Measurements from ENCODE around the gene SLC2A9.

DNA sequence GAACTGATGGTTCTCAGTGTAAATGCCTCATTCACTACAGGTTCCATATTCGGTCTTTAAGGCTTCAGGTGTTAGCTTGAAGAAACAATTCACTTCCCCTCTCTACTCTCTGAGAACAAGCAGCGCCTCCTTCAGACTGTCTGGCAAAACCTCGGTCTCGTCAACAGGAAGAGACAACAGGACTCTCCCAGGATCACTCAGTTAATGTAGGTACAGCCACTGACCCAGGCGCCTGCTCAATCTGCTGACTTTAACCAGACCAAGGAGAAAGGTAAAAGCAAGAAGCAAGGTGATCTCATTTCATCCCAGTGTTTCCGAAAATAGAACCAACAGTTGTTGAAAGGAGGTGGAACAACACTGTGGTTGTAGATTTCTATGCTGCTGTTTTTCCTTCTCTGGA, 102.2 kb downstream of the SLC2A9 start:
- TF ChIP-seq, protein P1, sequence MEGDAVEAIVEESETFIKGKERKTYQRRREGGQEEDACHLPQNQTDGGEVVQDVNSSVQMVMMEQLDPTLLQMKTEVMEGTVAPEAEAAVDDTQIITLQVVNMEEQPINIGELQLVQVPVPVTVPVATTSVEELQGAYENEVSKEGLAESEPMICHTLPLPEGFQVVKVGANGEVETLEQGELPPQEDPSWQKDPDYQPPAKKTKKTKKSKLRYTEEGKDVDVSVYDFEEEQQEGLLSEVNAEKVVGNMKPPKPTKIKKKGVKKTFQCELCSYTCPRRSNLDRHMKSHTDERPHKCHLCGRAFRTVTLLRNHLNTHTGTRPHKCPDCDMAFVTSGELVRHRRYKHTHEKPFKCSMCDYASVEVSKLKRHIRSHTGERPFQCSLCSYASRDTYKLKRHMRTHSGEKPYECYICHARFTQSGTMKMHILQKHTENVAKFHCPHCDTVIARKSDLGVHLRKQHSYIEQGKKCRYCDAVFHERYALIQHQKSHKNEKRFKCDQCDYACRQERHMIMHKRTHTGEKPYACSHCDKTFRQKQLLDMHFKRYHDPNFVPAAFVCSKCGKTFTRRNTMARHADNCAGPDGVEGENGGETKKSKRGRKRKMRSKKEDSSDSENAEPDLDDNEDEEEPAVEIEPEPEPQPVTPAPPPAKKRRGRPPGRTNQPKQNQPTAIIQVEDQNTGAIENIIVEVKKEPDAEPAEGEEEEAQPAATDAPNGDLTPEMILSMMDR (IDR thresholded peaks at IDR 0.05) = no peak
- TF ChIP-seq POLR2A (IDR thresholded peaks at IDR 0.05) = no peak
